Naive thymus-derived CD4-positive, alpha-beta T cell (primary cell): Measurements from ENCODE around the gene CDH23. TPM values are rescaled to one million over a fixed set of nuclear protein-coding genes. Genes with fewer than 3 reads are reported as not detected.

Experiments
- ATAC-seq: fragments of 150-1000 bp; cut with Tn5 transposase; 2 replicates; pipeline ENCODE4 v1.10.0; 2021; ENCODE audit warnings: mild to moderate bottlenecking, moderate library complexity
- CTCF ChIA-PET: fragments of 350-600 bp; sonication (Branson Sonifier 250); formaldehyde crosslinking; loops from one replicate; lab custom pipeline; 2021; ENCODE audit warnings: antibody characterized with exemption; lab: Charles Lee
- POLR2A ChIA-PET: fragments of 350-600 bp; sonication (Branson Sonifier 250); formaldehyde crosslinking; loops from one replicate; lab custom pipeline; 2021; ENCODE audit warnings: antibody characterized with exemption, inconsistent platforms; lab: Charles Lee
- DNase-seq, 9 donors: peaks; one replicate each; pipeline versions ENCODE4 v3.0.0 to v3.0.0-alpha.2; 2020 to 2022; ENCODE audit warnings: mixed read lengths in 1 of 9
- H3K27ac ChIP-seq: one replicate; pipeline ENCODE4 v1.7.0; 2013; ENCODE audit warnings: mild to moderate bottlenecking, low read depth, low read length, moderate library complexity
- H3K27me3 ChIP-seq, 2 donors: one replicate each; pipeline ENCODE4 v1.7.0; 2013; ENCODE audit warnings: low read length in 2 of 2, mild to moderate bottlenecking in 2 of 2, moderate library complexity in 2 of 2; ENCODE audit not compliant: control insufficient read depth in 2 of 2, insufficient read depth in 2 of 2
- H3K36me3 ChIP-seq, 3 experiments: 1 replicate in 2 of 3; 2 replicates in 1 of 3; pipeline ENCODE4 v1.7.0; 2013; ENCODE audit warnings: low read length in 3 of 3, mild to moderate bottlenecking in 3 of 3, moderate library complexity in 1 of 3; ENCODE audit not compliant: insufficient read depth in 3 of 3, control insufficient read depth in 2 of 3
- H3K4me1 ChIP-seq, 2 donors: one replicate each; pipeline ENCODE4 v1.7.0; 2013; ENCODE audit warnings: low read length in 2 of 2, mild to moderate bottlenecking in 2 of 2, moderate library complexity in 1 of 2; ENCODE audit not compliant: control insufficient read depth in 2 of 2, insufficient read depth in 2 of 2
- H3K4me3 ChIP-seq: 2 replicates; pipeline ENCODE4 v1.7.0; 2013; ENCODE audit warnings: mild to moderate bottlenecking, low read length
- H3K9me3 ChIP-seq, 3 experiments: 1 replicate in 2 of 3; 2 replicates in 1 of 3; pipeline ENCODE4 v1.7.0; 2013; ENCODE audit warnings: low read length in 3 of 3; ENCODE audit not compliant: control insufficient read depth in 2 of 3
- H3K27ac Mint-ChIP-seq, 9 donors: one replicate each; pipeline ENCODE4 v1.8.0; 2020 to 2022; ENCODE audit warnings: mixed read lengths in 9 of 9, mild to moderate bottlenecking in 8 of 9, moderate library complexity in 5 of 9, inconsistent platforms in 2 of 9
- H3K27me3 Mint-ChIP-seq, 5 donors: one replicate each; pipeline ENCODE4 v1.8.0; 2021 to 2022; ENCODE audit warnings: mixed read lengths in 5 of 5, mild to moderate bottlenecking in 1 of 5
- H3K36me3 Mint-ChIP-seq, 5 donors: one replicate each; pipeline ENCODE4 v1.8.0; 2020 to 2022; ENCODE audit warnings: mixed read lengths in 5 of 5, mild to moderate bottlenecking in 3 of 5, inconsistent platforms in 1 of 5
- H3K4me1 Mint-ChIP-seq, 7 donors: one replicate each; pipeline ENCODE4 v1.8.0; 2020 to 2022; ENCODE audit warnings: mixed read lengths in 7 of 7, mild to moderate bottlenecking in 3 of 7, inconsistent platforms in 1 of 7
- H3K4me3 Mint-ChIP-seq, 10 donors: one replicate each; pipeline ENCODE4 v1.8.0; 2020 to 2022; ENCODE audit warnings: mild to moderate bottlenecking in 10 of 10, mixed read lengths in 10 of 10, moderate library complexity in 6 of 10, inconsistent platforms in 2 of 10
- H3K9me3 Mint-ChIP-seq, 11 donors: one replicate each; pipeline ENCODE4 v1.8.0; 2020 to 2022; ENCODE audit warnings: mixed read lengths in 11 of 11, mild to moderate bottlenecking in 4 of 11, inconsistent platforms in 1 of 11, moderate library complexity in 1 of 11
- intact Hi-C, 2 donors: fragments of 100-400 bp; cut with micrococcal nuclease; formaldehyde crosslinking; loops; one replicate each; pipeline ENCODE4 v1.15.1; 2023
- polyA plus RNA-seq, 2 donors: library from polyadenylated mRNA; unstranded; fragments of 300-500 nt; fragmentation: Illumina TruSeq; gene quantifications; one replicate each; pipeline ENCODE4 v1.2.3, GENCODE V29; 2021
- total RNA-seq, 6 experiments: library from RNA in 5 of 6; stranded (reverse) in 5 of 6; gene quantifications; 1 replicate in 5 of 6; 2 replicates in 1 of 6; pipeline ENCODE4 v1.2.3 and lab custom pipeline; 2021 to 2026

CDH23 gene
- total and polyA plus RNA-seq, 7 experiments from 2014 or later, result 1.1 to 18.3 (median 7.9) TPM

GRCh38 chr10:71479831-71480230, 83.1 kb downstream of the CDH23 start:
- Mint-ChIP-seq H3K36me3 (no peaks in the 10 kb centered on the region), H3K27ac (no peak overlapping the region), H3K4me3 (no peak overlapping the region), H3K27me3 (peaks cover 0 to 14% (median 0%) of the 10 kb centered on the region in 5 donors), H3K9me3 (no peaks in the 10 kb centered on the region), H3K4me1 (peaks cover 0 to 14% (median 5%) of the 10 kb centered on the region in 7 donors)
- intact Hi-C loops, result no loop called here
- no peaks in the 10 kb centered on the region for H3K36me3 ChIP-seq
- ATAC-seq, result no peak
- no peaks in the 10 kb centered on the region for H3K4me1 ChIP-seq
- H3K9me3 ChIP-seq, result no peaks in the 10 kb centered on the region
- DNase-seq, result no peak
- no peak overlapping the region for H3K27ac ChIP-seq
- CTCF ChIA-PET, result interaction anchor here (1.0 kb wide), 1 partner anchor 44 kb away, joined by 3 read pairs; no protein-coding TSS in a partner anchor
- POLR2A ChIA-PET, result no interaction called here
- H3K4me3 ChIP-seq, result no peak overlapping the region
- H3K27me3 ChIP-seq, result no peaks in the 10 kb centered on the region

- DNase-seq (no peak), ATAC-seq (no peak)
- no peaks in the 10 kb centered on the region for H3K27me3 ChIP-seq
- Mint-ChIP-seq H3K9me3 (no peaks in the 10 kb centered on the region), H3K4me1 (peaks cover 0 to 6% (median 0%) of the 10 kb centered on the region in 7 donors), H3K4me3 (no peak overlapping the region), H3K36me3 (no peaks in the 10 kb centered on the region), H3K27ac (no peak overlapping the region), H3K27me3 (peaks cover 0 to 14% (median 0%) of the 10 kb centered on the region in 5 donors)
- no peaks in the 10 kb centered on the region for H3K36me3 ChIP-seq
- CTCF ChIA-PET, result no interaction called here
- H3K4me3 ChIP-seq, result no peak overlapping the region
- POLR2A ChIA-PET, result no interaction called here
- intact Hi-C loops, result no loop called here
- H3K9me3 ChIP-seq, result no peaks in the 10 kb centered on the region
- no peak overlapping the region for H3K27ac ChIP-seq
- no peaks in the 10 kb centered on the region for H3K4me1 ChIP-seq
These were observed 83.9 kb downstream of the CDH23 start for GRCh38 chr10:71480662-71481061.

- ChIA-PET CTCF (no interaction called here), POLR2A (no interaction called here)
- Histone ChIP-seq H3K27ac (no peak overlapping the region), H3K4me3 (no peak overlapping the region), H3K36me3 (no peaks in the 10 kb centered on the region), H3K9me3 (no peaks in the 10 kb centered on the region), H3K27me3 (no peaks in the 10 kb centered on the region), H3K4me1 (no peaks in the 10 kb centered on the region)
- H3K27me3 Mint-ChIP-seq, result peaks cover 0 to 14% (median 0%) of the 10 kb centered on the region in 5 donors
- DNase-seq (no peak), ATAC-seq (no peak)
- no peaks in the 10 kb centered on the region for H3K9me3 Mint-ChIP-seq
- no peaks in the 10 kb centered on the region for H3K36me3 Mint-ChIP-seq
- peaks cover 0 to 6% (median 0%) of the 10 kb centered on the region in 7 donors for H3K4me1 Mint-ChIP-seq
- intact Hi-C loops, result no loop called here
- H3K4me3 Mint-ChIP-seq, result no peak overlapping the region
- H3K27ac Mint-ChIP-seq, result no peak overlapping the region
These were observed 85.2 kb downstream of the CDH23 start for GRCh38 chr10:71481746-71482410.

GRCh38 chr10:71482620-71483019, 85.9 kb downstream of the CDH23 start:
- POLR2A ChIA-PET, result no interaction called here
- Mint-ChIP-seq H3K36me3 (no peaks in the 10 kb centered on the region), H3K4me1 (peaks cover 0 to 6% (median 0%) of the 10 kb centered on the region in 7 donors), H3K4me3 (no peak overlapping the region), H3K27me3 (peaks cover 0 to 10% (median 0%) of the 10 kb centered on the region in 5 donors), H3K27ac (no peak overlapping the region), H3K9me3 (no peaks in the 10 kb centered on the region)
- Histone ChIP-seq H3K27ac (no peak overlapping the region), H3K4me1 (no peaks in the 10 kb centered on the region), H3K9me3 (no peaks in the 10 kb centered on the region), H3K4me3 (no peak overlapping the region), H3K36me3 (no peaks in the 10 kb centered on the region), H3K27me3 (no peaks in the 10 kb centered on the region)
- ATAC-seq (no peak), DNase-seq (no peak)
- intact Hi-C loops, result no loop called here
- CTCF ChIA-PET, result no interaction called here

- H3K4me1 ChIP-seq, result no peaks in the 10 kb centered on the region
- ChIA-PET CTCF (no interaction called here), POLR2A (no interaction called here)
- Mint-ChIP-seq H3K4me1 (peaks cover 0 to 6% (median 0%) of the 10 kb centered on the region in 7 donors), H3K9me3 (peaks cover 0 to 3% (median 0%) of the 10 kb centered on the region in 11 donors), H3K27ac (no peak overlapping the region), H3K36me3 (no peaks in the 10 kb centered on the region), H3K27me3 (peaks cover 0 to 10% (median 0%) of the 10 kb centered on the region in 5 donors), H3K4me3 (no peak overlapping the region)
- no peaks in the 10 kb centered on the region for H3K9me3 ChIP-seq
- DNase-seq (no peak), ATAC-seq (no peak)
- no peak overlapping the region for H3K4me3 ChIP-seq
- no peak overlapping the region for H3K27ac ChIP-seq
- H3K27me3 ChIP-seq, result no peaks in the 10 kb centered on the region
- intact Hi-C loops, result no loop called here
- no peaks in the 10 kb centered on the region for H3K36me3 ChIP-seq
These were observed 86.4 kb downstream of the CDH23 start for GRCh38 chr10:71483135-71483534.

GRCh38 chr10:71483885-71484751, 87.4 kb downstream of the CDH23 start:
- CTCF ChIA-PET, result no interaction called here
- Histone ChIP-seq H3K36me3 (no peaks in the 10 kb centered on the region), H3K4me1 (no peaks in the 10 kb centered on the region), H3K27me3 (no peaks in the 10 kb centered on the region), H3K4me3 (no peak overlapping the region), H3K27ac (no peak overlapping the region), H3K9me3 (no peaks in the 10 kb centered on the region)
- no peak for ATAC-seq
- peaks cover 0 to 10% (median 4%) of the 10 kb centered on the region in 11 donors for H3K9me3 Mint-ChIP-seq
- peaks cover 0 to 10% (median 0%) of the 10 kb centered on the region in 5 donors for H3K27me3 Mint-ChIP-seq
- no peak overlapping the region for H3K27ac Mint-ChIP-seq
- H3K4me1 Mint-ChIP-seq, result peaks cover 0 to 6% (median 0%) of the 10 kb centered on the region in 7 donors
- no peak overlapping the region for H3K4me3 Mint-ChIP-seq
- POLR2A ChIA-PET, result no interaction called here
- peaks cover 0 to 4% (median 2%) of the 10 kb centered on the region in 5 donors for H3K36me3 Mint-ChIP-seq
- intact Hi-C loops, result no loop called here
- DNase-seq, result no peak
